Activated naive CD4-positive, alpha-beta T cell treated with anti-CD3 and anti-CD28 coated beads, Interleukin-2, amount 50 U/mL, for 24 hours (primary cell): ENCODE measurements around the gene DCP2.

Experiments
- H3K27ac Mint-ChIP-seq: one replicate; pipeline ENCODE4 v1.8.0; 2021; ENCODE audit warnings: mild to moderate bottlenecking, mixed read lengths
- H3K27me3 Mint-ChIP-seq: one replicate; pipeline ENCODE4 v1.8.0; 2021; ENCODE audit warnings: mixed read lengths
- H3K36me3 Mint-ChIP-seq: one replicate; pipeline ENCODE4 v1.8.0; 2021; ENCODE audit warnings: mixed read lengths
- H3K4me1 Mint-ChIP-seq: one replicate; pipeline ENCODE4 v1.8.0; 2021; ENCODE audit warnings: mixed read lengths
- H3K4me3 Mint-ChIP-seq: one replicate; pipeline ENCODE4 v1.8.0; 2021; ENCODE audit warnings: mild to moderate bottlenecking, mixed read lengths
- H3K9me3 Mint-ChIP-seq: one replicate; pipeline ENCODE4 v1.8.0; 2021; ENCODE audit warnings: mixed read lengths

Gene DCP2

DNA sequence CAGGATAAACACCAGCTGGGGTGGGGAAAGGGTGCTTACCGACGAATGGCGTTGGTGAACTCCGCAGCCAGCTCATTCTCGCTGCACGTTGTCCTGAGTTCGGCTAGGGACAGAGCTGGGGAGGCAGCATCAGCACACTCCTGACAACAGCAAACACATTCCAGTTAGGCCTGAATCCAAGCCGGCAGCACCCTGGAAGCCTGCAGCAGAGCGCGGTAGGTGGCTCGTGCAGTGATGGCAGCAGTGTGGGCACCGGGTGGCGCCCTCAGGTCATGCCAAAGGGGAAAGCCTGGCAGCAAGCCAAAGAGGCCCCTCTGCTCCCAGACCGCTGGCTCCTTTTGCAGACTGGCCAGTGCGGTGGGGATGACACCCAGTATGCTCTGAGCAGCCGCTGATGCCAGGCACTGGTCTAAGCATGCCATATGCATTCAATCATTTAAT lies 66.9 kb downstream of the DCP2 start:
- Mint-ChIP-seq H3K36me3 (no peaks in the 10 kb centered on the region), H3K27ac (no peak overlapping the region), H3K27me3 (no peaks in the 10 kb centered on the region), H3K4me3 (no peak overlapping the region), H3K4me1 (peaks cover 3% of the 10 kb centered on the region), H3K9me3 (no peaks in the 10 kb centered on the region)

DNA sequence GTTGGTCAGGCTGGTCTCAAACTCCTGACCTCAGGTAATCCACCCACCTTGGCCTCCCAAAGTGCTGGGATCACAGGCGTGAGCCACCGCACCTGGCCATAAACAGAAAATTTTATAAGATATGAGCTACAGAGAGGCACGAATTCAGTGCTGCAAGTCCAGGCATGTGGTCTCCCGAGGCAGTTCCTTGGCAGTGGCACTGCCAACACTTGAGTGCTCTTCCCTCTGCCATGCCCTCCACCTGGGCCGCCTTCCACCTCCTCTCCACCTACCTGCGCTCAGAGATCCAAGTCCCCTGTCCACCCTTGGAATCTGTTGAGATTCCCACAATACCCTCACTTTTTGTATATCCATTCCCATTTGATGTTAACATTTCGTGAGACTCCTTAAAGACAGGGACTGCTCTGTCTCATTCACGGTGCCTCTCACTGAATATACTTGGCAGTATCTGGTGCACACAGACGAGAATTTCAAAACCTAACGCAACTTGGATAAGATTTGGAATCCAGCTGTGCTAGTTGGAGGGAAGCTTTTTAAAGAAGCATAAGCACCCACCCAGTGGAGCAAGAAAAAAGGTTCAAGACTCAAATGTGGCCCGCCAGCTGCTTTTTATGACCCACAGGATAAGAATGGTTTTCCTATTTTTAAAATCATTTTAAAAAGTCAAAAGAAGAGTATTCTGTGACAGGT lies 68.3 kb downstream of the DCP2 start:
- no peaks in the 10 kb centered on the region for H3K36me3 Mint-ChIP-seq
- H3K27ac Mint-ChIP-seq, result no peak overlapping the region
- H3K4me3 Mint-ChIP-seq, result no peak overlapping the region
- H3K9me3 Mint-ChIP-seq, result no peaks in the 10 kb centered on the region
- no peaks in the 10 kb centered on the region for H3K27me3 Mint-ChIP-seq
- H3K4me1 Mint-ChIP-seq, result peaks cover 3% of the 10 kb centered on the region

GRCh38 chr5:113047234-113047633 lies 70.6 kb downstream of the DCP2 start:
- H3K4me1 Mint-ChIP-seq, result peaks cover 5% of the 10 kb centered on the region
- no peak overlapping the region for H3K4me3 Mint-ChIP-seq
- no peaks in the 10 kb centered on the region for H3K9me3 Mint-ChIP-seq
- H3K27me3 Mint-ChIP-seq, result no peaks in the 10 kb centered on the region
- H3K36me3 Mint-ChIP-seq, result no peaks in the 10 kb centered on the region
- H3K27ac Mint-ChIP-seq, result no peak overlapping the region

GRCh38 chr5:113047733-113048652 lies 71.4 kb downstream of the DCP2 start:
- H3K27ac Mint-ChIP-seq, result no peak overlapping the region
- no peak overlapping the region for H3K4me3 Mint-ChIP-seq
- H3K4me1 Mint-ChIP-seq, result peaks cover 5% of the 10 kb centered on the region
- no peaks in the 10 kb centered on the region for H3K9me3 Mint-ChIP-seq
- H3K27me3 Mint-ChIP-seq, result no peaks in the 10 kb centered on the region
- H3K36me3 Mint-ChIP-seq, result no peaks in the 10 kb centered on the region

DNA sequence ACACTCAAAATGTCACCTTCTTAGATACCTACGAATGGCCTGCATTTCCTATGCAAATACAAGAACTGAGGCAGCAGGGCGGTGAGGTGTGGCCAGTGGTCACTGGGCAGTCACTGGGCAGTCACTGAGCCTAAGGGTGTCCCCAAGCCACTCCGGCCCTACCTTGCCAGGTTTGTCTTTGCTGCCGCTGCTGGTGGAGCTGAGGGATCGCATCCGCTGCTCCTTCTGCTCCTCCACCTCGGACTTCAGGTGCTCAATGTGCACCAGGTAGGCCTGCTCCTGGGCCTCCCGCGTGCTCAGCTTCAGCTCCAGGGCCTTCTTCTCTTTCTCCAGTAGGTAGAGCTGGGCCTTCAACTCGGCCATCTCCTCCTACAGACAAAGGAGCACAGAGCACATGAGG lies 72.3 kb downstream of the DCP2 start:
- Mint-ChIP-seq H3K27ac (no peak overlapping the region), H3K4me1 (peaks cover 5% of the 10 kb centered on the region), H3K9me3 (no peaks in the 10 kb centered on the region), H3K4me3 (no peak overlapping the region), H3K36me3 (no peaks in the 10 kb centered on the region), H3K27me3 (no peaks in the 10 kb centered on the region)

GRCh38 chr5:113050721-113051382 lies 74.3 kb downstream of the DCP2 start:
- Mint-ChIP-seq H3K4me3 (no peak overlapping the region), H3K9me3 (no peaks in the 10 kb centered on the region), H3K4me1 (peaks cover 5% of the 10 kb centered on the region), H3K36me3 (no peaks in the 10 kb centered on the region), H3K27me3 (no peaks in the 10 kb centered on the region), H3K27ac (no peak overlapping the region)

DNA sequence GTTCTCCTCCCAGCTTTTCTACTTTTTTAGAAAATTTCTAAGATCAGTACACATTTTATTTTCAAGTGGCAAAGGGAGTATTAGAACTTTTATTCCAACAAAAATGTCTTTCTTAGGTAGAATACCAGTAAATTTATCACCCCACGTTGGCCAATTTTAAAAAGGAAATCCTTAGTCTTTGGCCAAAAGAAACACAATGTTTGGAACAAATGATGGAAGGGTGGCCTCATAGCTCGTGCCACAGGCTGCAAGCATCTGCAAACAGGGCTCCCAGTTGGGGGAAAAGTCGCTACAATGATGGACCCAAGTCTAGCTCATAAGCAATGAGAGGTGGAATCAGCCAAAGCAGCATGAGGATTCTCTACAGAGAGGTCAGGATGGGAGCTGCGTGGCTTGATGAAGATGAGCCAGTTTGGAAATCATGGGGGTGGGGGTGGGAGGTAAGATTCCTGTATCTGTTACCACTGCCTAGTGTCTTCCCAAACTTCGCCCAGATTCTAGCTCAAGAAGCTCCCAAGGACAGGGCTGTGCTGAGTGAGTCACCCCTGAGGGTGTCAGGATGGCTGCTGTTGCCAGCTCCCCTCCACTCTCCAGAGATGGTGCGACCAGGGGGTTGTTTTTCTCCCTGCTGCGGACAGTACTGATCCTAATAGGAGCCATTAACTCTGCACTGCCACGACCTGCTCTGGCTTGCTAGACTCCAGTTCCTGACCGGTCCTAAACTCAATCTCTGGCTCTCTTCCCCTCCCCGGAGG lies 75.6 kb downstream of the DCP2 start:
- H3K27ac Mint-ChIP-seq, result no peak overlapping the region
- H3K36me3 Mint-ChIP-seq, result no peaks in the 10 kb centered on the region
- peaks cover 5% of the 10 kb centered on the region for H3K4me1 Mint-ChIP-seq
- no peak overlapping the region for H3K4me3 Mint-ChIP-seq
- no peaks in the 10 kb centered on the region for H3K27me3 Mint-ChIP-seq
- no peaks in the 10 kb centered on the region for H3K9me3 Mint-ChIP-seq

GRCh38 chr5:113053511-113053995 lies 77.0 kb downstream of the DCP2 start:
- Mint-ChIP-seq H3K4me3 (no peak overlapping the region), H3K27ac (no peak overlapping the region), H3K36me3 (no peaks in the 10 kb centered on the region), H3K4me1 (peaks cover 5% of the 10 kb centered on the region), H3K9me3 (no peaks in the 10 kb centered on the region), H3K27me3 (no peaks in the 10 kb centered on the region)

DNA sequence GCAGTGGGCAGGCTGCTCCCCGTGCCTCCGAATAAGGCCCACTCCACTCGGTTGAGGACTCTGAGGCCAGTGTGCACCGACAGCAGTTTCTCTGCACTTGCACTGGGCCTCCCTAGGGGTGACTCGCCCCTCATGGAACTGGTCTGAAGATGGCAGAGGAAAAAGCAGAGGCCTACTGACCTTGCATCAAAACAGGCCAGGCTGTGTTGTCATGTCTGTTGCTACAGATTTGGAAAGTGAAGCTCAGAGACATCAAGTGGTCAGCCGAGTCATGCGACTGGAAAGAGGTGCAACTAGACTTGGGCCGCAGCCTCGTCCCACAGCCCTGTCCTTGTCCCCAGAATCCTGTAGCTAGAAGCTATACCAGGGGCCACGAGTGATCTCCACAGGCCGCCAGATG lies 78.3 kb downstream of the DCP2 start:
- no peaks in the 10 kb centered on the region for H3K36me3 Mint-ChIP-seq
- no peak overlapping the region for H3K4me3 Mint-ChIP-seq
- no peaks in the 10 kb centered on the region for H3K27me3 Mint-ChIP-seq
- H3K27ac Mint-ChIP-seq, result no peak overlapping the region
- H3K4me1 Mint-ChIP-seq, result peaks cover 17% of the 10 kb centered on the region
- H3K9me3 Mint-ChIP-seq, result no peaks in the 10 kb centered on the region

- H3K4me1 Mint-ChIP-seq, result peaks cover 23% of the 10 kb centered on the region
- H3K9me3 Mint-ChIP-seq, result no peaks in the 10 kb centered on the region
- H3K4me3 Mint-ChIP-seq, result no peak overlapping the region
- H3K36me3 Mint-ChIP-seq, result no peaks in the 10 kb centered on the region
- H3K27me3 Mint-ChIP-seq, result no peaks in the 10 kb centered on the region
- no peak overlapping the region for H3K27ac Mint-ChIP-seq
These were observed 80.4 kb downstream of the DCP2 start for GRCh38 chr5:113056988-113057387.

- no peak overlapping the region for H3K27ac Mint-ChIP-seq
- H3K9me3 Mint-ChIP-seq, result no peaks in the 10 kb centered on the region
- H3K36me3 Mint-ChIP-seq, result no peaks in the 10 kb centered on the region
- no peaks in the 10 kb centered on the region for H3K27me3 Mint-ChIP-seq
- no peak overlapping the region for H3K4me3 Mint-ChIP-seq
- H3K4me1 Mint-ChIP-seq, result peaks cover 29% of the 10 kb centered on the region
These were observed 81.0 kb downstream of the DCP2 start for GRCh38 chr5:113057557-113057984.

GRCh38 chr5:113058269-113058668 lies 81.7 kb downstream of the DCP2 start:
- no peak overlapping the region for H3K4me3 Mint-ChIP-seq
- no peaks in the 10 kb centered on the region for H3K9me3 Mint-ChIP-seq
- no peaks in the 10 kb centered on the region for H3K27me3 Mint-ChIP-seq
- H3K27ac Mint-ChIP-seq, result no peak overlapping the region
- H3K4me1 Mint-ChIP-seq, result peaks cover 36% of the 10 kb centered on the region
- H3K36me3 Mint-ChIP-seq, result no peaks in the 10 kb centered on the region

- Mint-ChIP-seq H3K4me3 (no peak overlapping the region), H3K4me1 (peaks cover 40% of the 10 kb centered on the region), H3K36me3 (no peaks in the 10 kb centered on the region), H3K27me3 (no peaks in the 10 kb centered on the region), H3K27ac (no peak overlapping the region), H3K9me3 (no peaks in the 10 kb centered on the region)
These were observed 82.2 kb downstream of the DCP2 start for GRCh38 chr5:113058706-113059226.

- no peaks in the 10 kb centered on the region for H3K36me3 Mint-ChIP-seq
- H3K9me3 Mint-ChIP-seq, result no peaks in the 10 kb centered on the region
- H3K27me3 Mint-ChIP-seq, result no peaks in the 10 kb centered on the region
- H3K27ac Mint-ChIP-seq, result no peak overlapping the region
- no peak overlapping the region for H3K4me3 Mint-ChIP-seq
- H3K4me1 Mint-ChIP-seq, result peaks cover 44% of the 10 kb centered on the region
These were observed 82.8 kb downstream of the DCP2 start for GRCh38 chr5:113059232-113060040.
